G401 (cell line): Measurements from ENCODE around the gene IKZF2. TPM values are rescaled to one million over a fixed set of nuclear protein-coding genes. Genes with fewer than 3 reads are reported as not detected.

Experiments
- total RNA-seq: library from RNA; depleted of rRNA; stranded (reverse); fragments of >200 nt; shearing (Covaris generic); gene quantifications from 2 replicates; pipeline ENCODE4 v1.2.3, GENCODE V29; 2014; rRNA removed

IKZF2 gene
- total RNA-seq, 1 experiment from 2014 or later: not detected

Other genes starting within 250 kb of the IKZF2 start
- 39.0 and 42.8 TPM in 2 replicates for gene SPAG16, start 132.9 kb upstream of the IKZF2 start, total RNA-seq